Lower leg skin (tissue), 4 donors: ENCODE data around the gene MBOAT1. TPM values are rescaled to one million over a fixed set of nuclear protein-coding genes. Genes with fewer than 3 reads are reported as not detected.

Experiments
- DNase-seq, 2 donors: peaks; one replicate each; pipeline ENCODE4 v3.0.0-alpha.2; 2019; ENCODE audit warnings: low spot score in 2 of 2
- H3K4me3 ChIP-seq: fragments of 200-600 bp; sonication (generic); 2 replicates; pipeline ENCODE4 v1.5.1; 2017; ENCODE audit warnings: mild to moderate bottlenecking, low read depth; ENCODE audit not compliant: poor library complexity, severe bottlenecking
- POLR2A ChIP-seq, 2 donors: fragments of 450-650 bp; IDR thresholded peaks; one replicate each; pipeline ENCODE4 v1.6.1; 2016 to 2017; ENCODE audit warnings: antibody characterized with exemption in 2 of 2, mild to moderate bottlenecking in 1 of 2, moderate library complexity in 1 of 2
- WGBS, 2 donors: methylation state at CpG; one replicate each; pipeline ENCODE4 v1.1.5; 2018; 5-methylcytosine and 5-hydroxymethylcytosine counted together
- intact Hi-C: fragments of 100-400 bp; cut with DNase I; formaldehyde crosslinking; loops from one replicate; pipeline ENCODE4 v1.15.0; 2023; ENCODE audit warnings: low total_unique reads
- total RNA-seq, 4 donors: library from RNA; depleted of rRNA; stranded (reverse); fragments of >200 nt; gene quantifications; one replicate each; pipeline ENCODE4 v1.1.0, GENCODE V29; 2016
- TF ChIP-seq, protein P1 (sequence below), 3 donors: fragments of 450-650 bp; IDR thresholded peaks; one replicate each; pipeline ENCODE4 v1.5.1; 2016; ENCODE audit warnings: antibody characterized with exemption in 3 of 3, mild to moderate bottlenecking in 3 of 3, moderate library complexity in 2 of 3

MBOAT1 gene
- total RNA-seq, 4 donors from 2014 or later, result 5.8 to 8.2 (median 6.6) TPM

DNA sequence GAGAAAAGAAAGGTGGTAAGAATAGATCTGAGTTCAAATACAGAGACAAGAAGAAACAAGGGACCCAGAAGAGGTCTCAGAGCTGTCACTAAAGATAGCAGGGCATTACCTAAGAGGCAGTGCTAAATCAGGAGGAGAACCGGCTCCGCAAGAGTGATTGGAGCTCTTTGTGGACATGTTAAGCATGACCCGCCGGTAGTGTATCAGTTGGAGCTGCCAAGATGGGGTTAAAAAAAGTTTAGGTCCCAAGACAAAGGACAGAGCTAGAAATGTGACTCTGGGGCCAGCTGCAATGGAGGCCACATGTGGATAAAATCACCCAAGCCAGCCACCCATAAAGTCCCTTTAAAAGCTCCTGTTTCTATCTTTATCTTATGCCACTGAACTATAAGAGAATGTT, 93.4 kb downstream of the MBOAT1 start:
- TF ChIP-seq POLR2A (IDR thresholded peaks at IDR 0.05), result no peak
- TF ChIP-seq, protein P1, sequence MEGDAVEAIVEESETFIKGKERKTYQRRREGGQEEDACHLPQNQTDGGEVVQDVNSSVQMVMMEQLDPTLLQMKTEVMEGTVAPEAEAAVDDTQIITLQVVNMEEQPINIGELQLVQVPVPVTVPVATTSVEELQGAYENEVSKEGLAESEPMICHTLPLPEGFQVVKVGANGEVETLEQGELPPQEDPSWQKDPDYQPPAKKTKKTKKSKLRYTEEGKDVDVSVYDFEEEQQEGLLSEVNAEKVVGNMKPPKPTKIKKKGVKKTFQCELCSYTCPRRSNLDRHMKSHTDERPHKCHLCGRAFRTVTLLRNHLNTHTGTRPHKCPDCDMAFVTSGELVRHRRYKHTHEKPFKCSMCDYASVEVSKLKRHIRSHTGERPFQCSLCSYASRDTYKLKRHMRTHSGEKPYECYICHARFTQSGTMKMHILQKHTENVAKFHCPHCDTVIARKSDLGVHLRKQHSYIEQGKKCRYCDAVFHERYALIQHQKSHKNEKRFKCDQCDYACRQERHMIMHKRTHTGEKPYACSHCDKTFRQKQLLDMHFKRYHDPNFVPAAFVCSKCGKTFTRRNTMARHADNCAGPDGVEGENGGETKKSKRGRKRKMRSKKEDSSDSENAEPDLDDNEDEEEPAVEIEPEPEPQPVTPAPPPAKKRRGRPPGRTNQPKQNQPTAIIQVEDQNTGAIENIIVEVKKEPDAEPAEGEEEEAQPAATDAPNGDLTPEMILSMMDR (IDR thresholded peaks at IDR 0.05), result no peak
- intact Hi-C loops, result no loop called here
- WGBS, 2 donors, result 83 to 91% methylated on average over 4 of the region's 4 CpGs
- DNase-seq, result no peak
- no peak overlapping the region for H3K4me3 ChIP-seq

DNA sequence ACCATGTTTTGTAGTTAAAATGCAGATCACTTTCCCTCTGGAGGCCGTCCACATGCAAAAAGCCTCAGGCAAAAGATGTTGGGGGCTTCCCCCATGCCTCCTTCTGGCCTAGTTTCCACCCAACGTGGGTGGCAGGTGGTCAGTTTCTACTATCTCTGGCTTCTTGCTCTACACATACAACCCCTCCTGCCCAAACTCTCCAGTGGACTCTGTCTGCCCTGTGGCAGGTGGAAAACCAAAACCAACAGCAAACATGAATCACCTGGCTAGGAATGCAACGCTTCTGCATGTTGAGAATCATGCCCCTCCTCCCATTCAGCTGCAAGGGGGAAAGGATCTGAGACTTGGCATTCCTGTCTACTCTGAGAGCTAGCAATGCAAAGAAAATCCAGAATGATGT, 94.8 kb downstream of the MBOAT1 start:
- TF ChIP-seq, protein P1 (IDR thresholded peaks at IDR 0.05), result no peak
- TF ChIP-seq POLR2A (IDR thresholded peaks at IDR 0.05), result no peak
- no peak overlapping the region for H3K4me3 ChIP-seq
- no peak for DNase-seq
- 59% methylated on average over 3 of the region's 3 CpGs for WGBS, 2 donors
- intact Hi-C loops, result no loop called here

DNA sequence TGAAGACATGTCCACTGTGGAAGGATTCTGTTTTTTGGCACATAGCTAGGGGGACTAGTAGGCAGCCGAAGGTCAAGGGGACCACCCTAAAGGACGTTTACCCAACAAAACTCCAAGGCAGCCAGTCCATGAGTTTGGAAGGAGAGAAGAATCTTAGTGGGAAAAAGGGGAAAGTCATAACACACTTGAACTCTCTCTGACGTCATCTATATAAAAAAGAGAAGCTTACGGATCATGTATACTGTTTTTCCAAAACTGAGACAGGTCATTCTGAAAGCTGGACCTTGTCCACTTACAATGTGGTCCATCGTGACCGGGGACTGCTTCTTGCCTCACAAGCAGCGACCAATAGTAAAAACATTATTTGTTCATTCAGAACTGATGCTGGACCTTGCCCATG, 95.5 kb downstream of the MBOAT1 start:
- intact Hi-C loops, result no loop called here
- TF ChIP-seq, protein P1 (IDR thresholded peaks at IDR 0.05), result no peak
- TF ChIP-seq POLR2A (IDR thresholded peaks at IDR 0.05), result no peak
- no peak for DNase-seq
- no peak overlapping the region for H3K4me3 ChIP-seq
- WGBS, 2 donors, result 94 to 95% methylated on average over 7 of the region's 7 CpGs

DNA sequence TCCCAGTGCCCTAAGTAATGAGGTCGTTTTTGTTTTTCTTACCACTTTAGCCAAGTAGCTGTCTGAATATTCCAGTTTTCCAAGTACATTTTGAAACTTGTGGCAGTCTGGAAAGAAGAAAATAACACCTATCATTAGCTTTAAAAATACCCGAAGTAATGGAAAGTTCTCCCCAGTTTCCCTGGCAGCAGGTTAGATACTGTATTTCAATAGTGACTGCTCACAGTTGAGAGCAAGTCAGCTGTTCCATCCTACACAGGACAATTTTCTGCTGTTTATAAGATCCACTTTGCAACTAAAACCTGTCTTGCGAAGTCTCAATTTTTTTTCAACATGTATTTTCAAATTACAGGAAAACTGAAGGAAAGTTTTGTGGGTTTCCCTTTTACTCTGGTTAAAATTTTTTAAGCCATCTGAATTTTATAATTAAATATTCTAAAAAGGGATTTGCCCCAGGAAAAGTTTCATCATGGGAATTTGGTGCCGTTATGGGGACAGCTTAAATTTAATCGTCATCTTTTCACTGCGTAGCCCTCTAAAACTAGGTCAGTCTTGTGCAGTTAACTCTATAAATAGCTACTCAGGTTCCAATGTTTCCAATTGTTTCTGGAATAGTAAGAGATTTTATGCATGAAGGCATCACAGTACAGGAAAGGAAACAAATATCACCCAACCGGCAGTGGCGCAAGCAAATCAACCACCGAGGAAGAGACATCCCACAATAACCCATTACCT, 96.9 kb downstream of the MBOAT1 start:
- no peak for DNase-seq
- no peak overlapping the region for H3K4me3 ChIP-seq
- TF ChIP-seq, protein P1 (IDR thresholded peaks at IDR 0.05), result no peak
- TF ChIP-seq POLR2A (IDR thresholded peaks at IDR 0.05), result no peak
- intact Hi-C loops, result no loop called here
- WGBS, 2 donors, result 73 to 78% methylated on average over 9 of the region's 9 CpGs

DNA sequence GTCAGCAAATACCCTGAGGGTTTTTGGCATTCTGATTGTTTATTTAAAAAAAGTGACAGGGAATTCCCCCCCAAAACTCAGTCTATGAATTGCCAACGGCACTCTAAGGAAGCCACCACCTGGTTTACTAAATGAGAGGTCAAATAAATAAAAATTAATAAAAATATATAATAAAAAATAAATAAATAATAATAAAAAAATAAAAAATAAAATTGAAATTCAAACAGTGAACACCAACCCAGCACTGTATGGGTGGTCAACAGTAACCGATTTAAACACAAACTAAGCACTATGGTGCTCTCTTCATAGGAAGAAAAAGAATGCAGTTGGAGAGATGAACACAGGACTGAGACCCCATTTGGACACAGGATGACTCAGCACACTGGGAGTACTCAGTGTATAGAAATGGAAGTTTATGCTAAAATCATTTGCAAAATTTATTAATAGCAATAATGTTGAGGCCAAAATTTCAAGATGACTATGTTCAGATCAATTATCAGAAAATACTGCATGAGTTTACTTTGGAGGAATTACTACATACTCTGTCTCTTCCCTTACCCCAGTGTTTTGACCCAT, 98.5 kb downstream of the MBOAT1 start:
- intact Hi-C loops, result no loop called here
- WGBS, 2 donors, result 88 to 95% methylated on average over 2 of the region's 2 CpGs
- no peak for DNase-seq
- H3K4me3 ChIP-seq, result no peak overlapping the region
- TF ChIP-seq POLR2A (IDR thresholded peaks at IDR 0.05), result no peak
- TF ChIP-seq, protein P1 (IDR thresholded peaks at IDR 0.05), result no peak
